GF-D8 (cell line): ENCODE data around the gene SLC5A3.

Experiments
- DNase-seq: peaks from one replicate; lab custom pipeline; 2025; lab: John Stamatoyannopoulos, UW

SLC5A3 gene

DNA sequence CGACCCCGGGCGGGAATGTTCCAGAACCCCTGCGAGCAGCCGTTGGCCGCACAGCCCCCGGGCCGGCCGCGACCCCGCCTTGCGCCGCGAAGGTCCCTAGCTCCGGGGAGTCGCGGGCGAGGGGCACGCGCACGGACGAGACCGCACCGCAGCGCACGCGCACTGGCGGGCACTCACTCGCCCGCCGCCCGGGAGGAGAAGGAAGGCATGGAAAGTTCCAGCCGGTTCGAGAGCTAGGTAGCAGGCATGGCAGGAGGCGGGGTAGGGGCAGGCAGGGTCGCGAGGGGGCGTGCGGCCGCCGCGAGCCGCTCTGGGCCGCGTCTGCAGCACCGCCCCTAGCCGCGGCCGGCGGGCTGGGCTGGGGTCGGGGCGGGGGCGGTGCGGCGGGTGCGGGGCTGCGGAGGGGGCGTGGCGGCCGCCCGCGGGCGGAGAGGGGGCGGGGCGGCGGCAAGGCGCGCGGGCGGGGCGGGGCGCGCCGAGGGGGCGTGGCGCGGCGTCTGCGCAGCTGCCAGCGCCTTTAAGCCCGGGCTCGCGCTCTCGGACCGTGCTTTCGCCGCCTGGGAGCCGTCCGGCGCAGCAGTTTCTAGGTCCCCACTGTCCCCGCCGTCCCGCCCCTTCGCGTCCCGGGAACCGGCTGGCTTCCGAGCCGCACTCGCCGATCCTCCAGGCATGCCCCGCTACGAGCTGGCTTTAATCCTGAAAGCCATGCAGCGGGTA is at the start of gene SLC5A3, which contains the start of gene MRPS6:
TSS of gene SLC5A3 (plus strand) at position 547 of the 717 bp plus-strand sequence. CDS start 21,621 bp downstream, outside the sequence.
TSS of gene MRPS6 (plus strand) at position 547 of the 717 bp plus-strand sequence. CDS start at position 670, 123 bp downstream.
- peak; percentile 54 for DNase-seq

- DNase-seq = no peak
Measured at GRCh38 chr21:34023691-34024373, 49.5 kb upstream of the SLC5A3 start.

GRCh38 chr21:34024374-34024693 is 49.0 kb upstream of the SLC5A3 start:
- DNase-seq = no peak

DNA sequence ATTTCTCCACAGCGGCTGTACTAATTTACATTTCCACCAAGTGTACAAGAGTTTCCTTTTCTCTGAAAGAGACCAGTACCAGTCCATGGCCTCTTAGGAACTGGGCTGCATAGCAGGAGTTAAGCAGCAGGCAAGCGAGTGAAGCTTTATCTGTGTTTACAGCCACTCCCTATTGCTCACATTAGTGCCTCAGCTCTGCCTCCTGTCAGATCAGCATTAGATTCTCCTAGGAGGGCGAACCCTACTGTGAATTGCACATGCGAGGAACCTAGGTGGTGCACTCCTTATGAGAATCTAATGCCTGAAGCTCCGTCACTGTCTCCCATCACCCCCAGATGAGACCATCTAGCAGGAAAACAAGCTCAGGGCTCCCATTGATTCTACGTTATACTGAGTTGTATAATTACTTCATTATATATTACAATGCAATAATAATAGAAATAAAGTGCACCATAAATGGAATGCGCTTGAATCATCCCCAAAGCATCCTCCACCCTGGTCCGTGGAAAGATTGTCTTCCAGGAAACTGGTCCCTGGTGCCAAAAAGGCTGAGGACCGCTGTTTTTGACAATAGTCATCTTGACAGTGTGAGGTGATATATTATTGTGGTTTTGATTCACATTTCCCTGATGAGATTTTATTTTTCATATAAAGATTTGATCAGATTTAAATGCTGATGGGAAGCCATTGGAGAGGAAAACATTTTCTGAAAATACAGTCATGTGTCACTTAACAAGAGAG is 45.5 kb upstream of the SLC5A3 start:
- no peak for DNase-seq

- no peak for DNase-seq
Measured at GRCh38 chr21:34029743-34030528, 43.4 kb upstream of the SLC5A3 start.

DNA sequence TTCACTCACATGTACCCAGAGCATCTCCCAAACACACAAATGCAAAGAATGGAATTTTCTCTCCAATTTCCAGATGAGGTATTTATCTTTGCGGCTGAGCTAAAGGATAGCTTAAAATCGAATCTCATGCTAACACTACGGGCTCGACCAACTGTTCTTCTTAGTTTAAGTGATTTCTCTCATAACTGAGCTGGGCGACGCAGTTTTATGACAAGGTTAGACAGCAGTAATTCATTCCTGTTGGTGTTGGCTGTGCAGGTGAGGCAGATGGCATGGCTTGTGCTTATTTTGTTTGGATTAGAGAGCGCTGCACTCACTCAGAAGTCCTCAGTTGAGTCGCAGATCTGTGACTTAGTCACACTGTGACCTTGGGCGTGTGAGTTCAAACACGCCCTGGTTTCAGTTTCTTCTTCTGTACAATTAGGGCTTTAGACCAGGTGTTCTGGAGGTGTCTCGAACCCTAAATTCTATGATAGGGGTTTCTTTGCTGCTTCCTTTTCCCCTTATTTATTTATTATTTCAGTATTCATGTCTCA is 41.5 kb upstream of the SLC5A3 start:
- no peak for DNase-seq

- DNase-seq = no peak
Measured at GRCh38 chr21:34034369-34035014, 38.9 kb upstream of the SLC5A3 start.

GRCh38 chr21:34035619-34036354 is 37.6 kb upstream of the SLC5A3 start:
- DNase-seq = no peak

DNA sequence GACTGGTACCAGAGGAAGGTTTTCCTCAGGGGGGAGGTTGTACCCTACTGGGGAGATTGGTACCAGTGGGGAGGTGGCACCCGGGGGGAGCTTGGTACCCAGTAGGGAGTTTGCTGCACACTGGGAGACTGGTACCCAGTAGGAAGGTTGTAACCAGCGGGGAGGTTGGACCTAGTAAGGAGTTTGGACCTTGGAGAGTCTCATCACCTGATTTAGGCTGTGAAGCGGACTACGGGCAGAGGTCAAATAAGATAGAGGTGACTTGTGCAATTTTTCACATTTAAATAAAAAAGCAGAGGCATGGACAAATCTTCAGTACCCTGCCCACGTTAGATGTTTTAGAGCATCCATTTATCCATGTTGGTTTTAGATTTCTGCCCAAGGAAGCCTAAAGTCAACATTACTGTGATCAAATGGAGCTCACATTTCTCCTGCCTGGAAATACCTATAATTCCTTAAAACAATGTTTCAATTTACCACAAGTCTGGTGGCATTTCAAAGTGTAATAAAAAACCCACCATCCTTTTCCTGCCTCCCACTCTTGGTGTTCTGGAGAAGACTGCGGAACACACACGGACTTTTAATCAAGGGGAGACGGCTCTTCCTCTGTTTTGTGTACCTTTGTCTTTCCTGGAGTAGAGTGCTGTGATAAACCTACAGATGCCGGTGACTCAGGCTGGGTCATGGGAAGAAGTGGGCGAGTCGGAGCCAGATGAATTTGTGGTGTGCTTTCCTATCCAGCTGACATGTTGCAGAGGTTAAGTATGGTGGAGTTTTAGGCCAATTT is 36.2 kb upstream of the SLC5A3 start:
- DNase-seq = no peak

GRCh38 chr21:34039678-34040382 is 33.5 kb upstream of the SLC5A3 start:
- no peak for DNase-seq

DNA sequence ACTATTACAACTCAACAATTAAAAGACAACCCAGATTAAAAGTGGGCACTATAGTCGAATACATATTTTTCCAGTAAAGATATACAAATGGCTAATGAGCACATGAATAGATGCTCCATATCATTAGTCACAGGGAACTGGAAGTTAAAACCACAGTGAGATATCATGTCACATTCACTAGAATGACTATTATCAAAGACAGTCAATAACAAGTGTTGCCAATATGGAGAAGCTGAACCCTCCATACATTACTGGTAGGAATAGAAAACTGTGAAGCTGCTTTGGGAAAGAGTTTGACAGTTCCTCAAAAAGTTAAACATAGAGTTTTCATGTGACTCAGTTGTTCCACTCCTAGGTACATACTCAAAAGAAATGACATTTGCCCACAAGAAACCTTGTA is 30.6 kb upstream of the SLC5A3 start:
- no peak for DNase-seq

DNA sequence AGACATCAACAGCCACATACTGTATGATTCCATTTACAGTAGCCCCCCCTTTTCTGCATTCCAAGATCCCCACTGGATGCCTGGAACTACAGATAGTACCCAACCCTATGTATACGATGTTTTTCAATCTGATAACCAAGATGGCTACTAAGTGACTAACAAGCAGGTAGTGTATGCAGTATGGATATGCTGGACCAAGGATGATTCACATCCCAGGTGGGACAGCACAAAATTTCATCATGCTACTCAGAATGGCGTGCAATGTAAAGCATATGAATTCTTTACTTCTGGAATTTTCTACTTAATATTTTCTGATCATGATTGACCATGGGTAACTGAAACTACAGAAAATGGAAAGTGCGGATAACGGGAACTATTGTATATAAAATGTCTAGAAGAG is 30.0 kb upstream of the SLC5A3 start:
- no peak for DNase-seq

DNA sequence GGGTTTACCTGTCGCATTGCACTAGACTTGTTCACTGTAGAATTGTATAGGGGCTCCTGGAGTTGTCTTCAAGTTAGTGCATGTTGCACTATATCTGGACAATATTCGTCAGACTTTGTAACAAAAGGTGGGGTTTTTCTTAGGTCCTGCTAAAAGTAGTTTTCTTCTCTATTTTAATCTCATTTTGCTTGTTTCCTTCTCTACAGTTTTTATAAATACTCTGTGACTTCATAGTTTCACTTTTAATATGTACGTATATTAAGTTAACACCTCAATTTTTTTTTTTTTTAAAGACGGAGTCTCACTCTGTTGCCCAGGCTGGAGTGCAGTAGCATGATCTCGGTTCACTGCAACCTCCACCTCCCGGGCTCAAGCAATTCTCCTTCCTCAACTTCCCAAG is 26.5 kb upstream of the SLC5A3 start:
- DNase-seq = no peak

DNA sequence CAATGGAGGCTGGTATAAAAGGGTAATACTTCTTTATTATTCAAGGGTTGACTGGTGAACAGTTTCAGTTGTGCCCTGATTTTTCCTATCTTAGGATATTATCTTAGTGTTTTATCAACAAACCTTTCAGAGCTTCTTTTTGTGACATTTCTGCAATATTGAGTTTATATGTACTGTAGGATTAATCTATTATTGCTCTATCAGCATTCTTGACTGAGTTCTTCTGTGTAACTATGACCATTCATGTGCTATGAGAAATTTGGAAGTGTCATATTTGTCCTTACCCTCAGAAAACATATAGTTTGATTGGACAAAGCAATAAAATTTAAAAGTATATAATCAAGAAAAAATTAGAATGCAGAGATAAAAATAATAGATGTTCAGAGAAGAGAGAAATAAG is 25.5 kb upstream of the SLC5A3 start:
- no peak for DNase-seq

DNA sequence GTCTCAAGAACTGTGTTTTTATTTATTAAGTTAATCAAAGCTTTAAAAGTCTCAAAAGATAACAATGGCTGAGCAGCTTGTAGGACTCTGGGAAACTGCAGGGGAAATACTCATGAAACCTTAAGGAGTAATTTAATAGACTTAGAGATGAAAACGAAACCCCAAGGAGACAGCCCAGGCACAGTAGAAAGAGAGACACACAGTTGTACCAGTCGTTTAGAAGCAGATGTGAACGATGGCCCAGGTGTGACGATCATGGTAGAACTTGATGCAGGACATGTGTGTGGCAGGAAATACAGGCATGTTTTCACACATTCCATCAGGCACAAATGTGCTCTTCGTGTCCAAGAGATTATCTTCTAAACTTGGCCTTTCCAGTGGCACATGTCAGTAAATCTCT is 21.2 kb upstream of the SLC5A3 start:
- no peak for DNase-seq

DNA sequence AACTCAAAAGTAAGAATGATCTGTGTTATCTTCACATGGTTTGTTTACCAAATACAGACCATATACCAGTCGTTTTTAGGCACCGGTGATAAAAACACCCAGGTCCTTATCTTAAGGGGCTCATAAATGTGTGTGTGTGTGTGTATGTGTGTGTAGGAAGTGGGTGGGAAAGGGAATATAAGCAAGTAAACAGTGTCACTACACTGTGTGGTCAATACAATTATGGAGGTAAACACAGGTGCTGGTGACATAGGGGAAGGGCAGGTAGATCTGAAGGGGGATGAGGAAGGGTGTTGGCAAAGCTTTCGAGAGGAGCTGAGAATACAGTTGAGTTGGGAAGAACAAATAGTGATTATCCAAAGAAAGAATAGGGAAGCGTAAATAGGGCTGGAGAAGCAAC is 19.1 kb upstream of the SLC5A3 start:
- DNase-seq = no peak

- no peak for DNase-seq
Measured at GRCh38 chr21:34055615-34056014, 17.8 kb upstream of the SLC5A3 start.

GRCh38 chr21:34061983-34062382 is 11.4 kb upstream of the SLC5A3 start:
- DNase-seq = no peak

- no peak for DNase-seq
Measured at GRCh38 chr21:34065027-34065426, 8.4 kb upstream of the SLC5A3 start.
